ENCODE measurements around the gene MALAT1.
A peak's percentile ranks its signal among the peaks of the same experiment; 100 is the strongest.
"Not testable (repeated sequence)": the region's sequence is repeated elsewhere in the genome, so short reads cannot be mapped to it uniquely, and the experiment has no call there.

Gene MALAT1

DNA sequence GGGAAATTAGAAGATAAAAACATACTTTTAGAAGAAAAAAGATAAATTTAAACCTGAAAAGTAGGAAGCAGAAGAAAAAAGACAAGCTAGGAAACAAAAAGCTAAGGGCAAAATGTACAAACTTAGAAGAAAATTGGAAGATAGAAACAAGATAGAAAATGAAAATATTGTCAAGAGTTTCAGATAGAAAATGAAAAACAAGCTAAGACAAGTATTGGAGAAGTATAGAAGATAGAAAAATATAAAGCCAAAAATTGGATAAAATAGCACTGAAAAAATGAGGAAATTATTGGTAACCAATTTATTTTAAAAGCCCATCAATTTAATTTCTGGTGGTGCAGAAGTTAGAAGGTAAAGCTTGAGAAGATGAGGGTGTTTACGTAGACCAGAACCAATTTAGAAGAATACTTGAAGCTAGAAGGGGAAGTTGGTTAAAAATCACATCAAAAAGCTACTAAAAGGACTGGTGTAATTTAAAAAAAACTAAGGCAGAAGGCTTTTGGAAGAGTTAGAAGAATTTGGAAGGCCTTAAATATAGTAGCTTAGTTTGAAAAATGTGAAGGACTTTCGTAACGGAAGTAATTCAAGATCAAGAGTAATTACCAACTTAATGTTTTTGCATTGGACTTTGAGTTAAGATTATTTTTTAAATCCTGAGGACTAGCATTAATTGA, 1.0 kb downstream of the MALAT1 start:
- DNase-seq: no peak

DNA sequence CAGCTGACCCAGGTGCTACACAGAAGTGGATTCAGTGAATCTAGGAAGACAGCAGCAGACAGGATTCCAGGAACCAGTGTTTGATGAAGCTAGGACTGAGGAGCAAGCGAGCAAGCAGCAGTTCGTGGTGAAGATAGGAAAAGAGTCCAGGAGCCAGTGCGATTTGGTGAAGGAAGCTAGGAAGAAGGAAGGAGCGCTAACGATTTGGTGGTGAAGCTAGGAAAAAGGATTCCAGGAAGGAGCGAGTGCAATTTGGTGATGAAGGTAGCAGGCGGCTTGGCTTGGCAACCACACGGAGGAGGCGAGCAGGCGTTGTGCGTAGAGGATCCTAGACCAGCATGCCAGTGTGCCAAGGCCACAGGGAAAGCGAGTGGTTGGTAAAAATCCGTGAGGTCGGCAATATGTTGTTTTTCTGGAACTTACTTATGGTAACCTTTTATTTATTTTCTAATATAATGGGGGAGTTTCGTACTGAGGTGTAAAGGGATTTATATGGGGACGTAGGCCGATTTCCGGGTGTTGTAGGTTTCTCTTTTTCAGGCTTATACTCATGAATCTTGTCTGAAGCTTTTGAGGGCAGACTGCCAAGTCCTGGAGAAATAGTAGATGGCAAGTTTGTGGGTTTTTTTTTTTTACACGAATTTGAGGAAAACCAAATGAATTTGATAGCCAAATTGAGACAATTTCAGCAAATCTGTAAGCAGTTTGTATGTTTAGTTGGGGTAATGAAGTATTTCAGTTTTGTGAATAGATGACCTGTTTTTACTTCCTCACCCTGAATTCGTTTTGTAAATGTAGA, 1.7 kb downstream of the MALAT1 start:
- DNase-seq: peak; percentile 74

DNA sequence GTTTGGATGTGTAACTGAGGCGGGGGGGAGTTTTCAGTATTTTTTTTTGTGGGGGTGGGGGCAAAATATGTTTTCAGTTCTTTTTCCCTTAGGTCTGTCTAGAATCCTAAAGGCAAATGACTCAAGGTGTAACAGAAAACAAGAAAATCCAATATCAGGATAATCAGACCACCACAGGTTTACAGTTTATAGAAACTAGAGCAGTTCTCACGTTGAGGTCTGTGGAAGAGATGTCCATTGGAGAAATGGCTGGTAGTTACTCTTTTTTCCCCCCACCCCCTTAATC, 2.3 kb downstream of the MALAT1 start:
- DNase-seq: peak; percentile 45

DNA sequence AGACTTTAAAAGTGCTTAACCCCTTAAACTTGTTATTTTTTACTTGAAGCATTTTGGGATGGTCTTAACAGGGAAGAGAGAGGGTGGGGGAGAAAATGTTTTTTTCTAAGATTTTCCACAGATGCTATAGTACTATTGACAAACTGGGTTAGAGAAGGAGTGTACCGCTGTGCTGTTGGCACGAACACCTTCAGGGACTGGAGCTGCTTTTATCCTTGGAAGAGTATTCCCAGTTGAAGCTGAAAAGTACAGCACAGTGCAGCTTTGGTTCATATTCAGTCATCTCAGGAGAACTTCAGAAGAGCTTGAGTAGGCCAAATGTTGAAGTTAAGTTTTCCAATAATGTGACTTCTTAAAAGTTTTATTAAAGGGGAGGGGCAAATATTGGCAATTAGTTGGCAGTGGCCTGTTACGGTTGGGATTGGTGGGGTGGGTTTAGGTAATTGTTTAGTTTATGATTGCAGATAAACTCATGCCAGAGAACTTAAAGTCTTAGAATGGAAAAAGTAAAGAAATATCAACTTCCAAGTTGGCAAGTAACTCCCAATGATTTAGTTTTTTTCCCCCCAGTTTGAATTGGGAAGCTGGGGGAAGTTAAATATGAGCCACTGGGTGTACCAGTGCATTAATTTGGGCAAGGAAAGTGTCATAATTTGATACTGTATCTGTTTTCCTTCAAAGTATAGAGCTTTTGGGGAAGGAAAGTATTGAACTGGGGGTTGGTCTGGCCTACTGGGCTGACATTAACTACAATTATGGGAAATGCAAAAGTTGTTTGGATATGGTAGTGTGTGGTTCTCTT, 2.8 kb downstream of the MALAT1 start:
- peak; percentile 45 for DNase-seq

DNA sequence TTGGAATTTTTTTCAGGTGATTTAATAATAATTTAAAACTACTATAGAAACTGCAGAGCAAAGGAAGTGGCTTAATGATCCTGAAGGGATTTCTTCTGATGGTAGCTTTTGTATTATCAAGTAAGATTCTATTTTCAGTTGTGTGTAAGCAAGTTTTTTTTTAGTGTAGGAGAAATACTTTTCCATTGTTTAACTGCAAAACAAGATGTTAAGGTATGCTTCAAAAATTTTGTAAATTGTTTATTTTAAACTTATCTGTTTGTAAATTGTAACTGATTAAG, 3.4 kb downstream of the MALAT1 start:
- DNase-seq: no peak

DNA sequence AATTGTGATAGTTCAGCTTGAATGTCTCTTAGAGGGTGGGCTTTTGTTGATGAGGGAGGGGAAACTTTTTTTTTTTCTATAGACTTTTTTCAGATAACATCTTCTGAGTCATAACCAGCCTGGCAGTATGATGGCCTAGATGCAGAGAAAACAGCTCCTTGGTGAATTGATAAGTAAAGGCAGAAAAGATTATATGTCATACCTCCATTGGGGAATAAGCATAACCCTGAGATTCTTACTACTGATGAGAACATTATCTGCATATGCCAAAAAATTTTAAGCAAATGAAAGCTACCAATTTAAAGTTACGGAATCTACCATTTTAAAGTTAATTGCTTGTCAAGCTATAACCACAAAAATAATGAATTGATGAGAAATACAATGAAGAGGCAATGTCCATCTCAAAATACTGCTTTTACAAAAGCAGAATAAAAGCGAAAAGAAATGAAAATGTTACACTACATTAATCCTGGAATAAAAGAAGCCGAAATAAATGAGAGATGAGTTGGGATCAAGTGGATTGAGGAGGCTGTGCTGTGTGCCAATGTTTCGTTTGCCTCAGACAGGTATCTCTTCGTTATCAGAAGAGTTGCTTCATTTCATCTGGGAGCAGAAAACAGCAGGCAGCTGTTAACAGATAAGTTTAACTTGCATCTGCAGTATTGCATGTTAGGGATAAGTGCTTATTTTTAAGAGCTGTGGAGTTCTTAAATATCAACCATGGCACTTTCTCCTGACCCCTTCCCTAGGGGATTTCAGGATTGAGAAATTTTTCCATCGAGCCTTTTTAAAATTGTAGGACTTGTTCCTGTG, 3.9 kb downstream of the MALAT1 start:
- DNase-seq: peak; percentile 44

DNA sequence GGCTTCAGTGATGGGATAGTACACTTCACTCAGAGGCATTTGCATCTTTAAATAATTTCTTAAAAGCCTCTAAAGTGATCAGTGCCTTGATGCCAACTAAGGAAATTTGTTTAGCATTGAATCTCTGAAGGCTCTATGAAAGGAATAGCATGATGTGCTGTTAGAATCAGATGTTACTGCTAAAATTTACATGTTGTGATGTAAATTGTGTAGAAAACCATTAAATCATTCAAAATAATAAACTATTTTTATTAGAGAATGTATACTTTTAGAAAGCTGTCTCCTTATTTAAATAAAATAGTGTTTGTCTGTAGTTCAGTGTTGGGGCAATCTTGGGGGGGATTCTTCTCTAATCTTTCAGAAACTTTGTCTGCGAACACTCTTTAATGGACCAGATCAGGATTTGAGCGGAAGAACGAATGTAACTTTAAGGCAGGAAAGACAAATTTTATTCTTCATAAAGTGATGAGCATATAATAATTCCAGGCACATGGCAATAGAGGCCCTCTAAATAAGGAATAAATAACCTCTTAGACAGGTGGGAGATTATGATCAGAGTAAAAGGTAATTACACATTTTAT, 4.6 kb downstream of the MALAT1 start:
- no peak for DNase-seq

DNA sequence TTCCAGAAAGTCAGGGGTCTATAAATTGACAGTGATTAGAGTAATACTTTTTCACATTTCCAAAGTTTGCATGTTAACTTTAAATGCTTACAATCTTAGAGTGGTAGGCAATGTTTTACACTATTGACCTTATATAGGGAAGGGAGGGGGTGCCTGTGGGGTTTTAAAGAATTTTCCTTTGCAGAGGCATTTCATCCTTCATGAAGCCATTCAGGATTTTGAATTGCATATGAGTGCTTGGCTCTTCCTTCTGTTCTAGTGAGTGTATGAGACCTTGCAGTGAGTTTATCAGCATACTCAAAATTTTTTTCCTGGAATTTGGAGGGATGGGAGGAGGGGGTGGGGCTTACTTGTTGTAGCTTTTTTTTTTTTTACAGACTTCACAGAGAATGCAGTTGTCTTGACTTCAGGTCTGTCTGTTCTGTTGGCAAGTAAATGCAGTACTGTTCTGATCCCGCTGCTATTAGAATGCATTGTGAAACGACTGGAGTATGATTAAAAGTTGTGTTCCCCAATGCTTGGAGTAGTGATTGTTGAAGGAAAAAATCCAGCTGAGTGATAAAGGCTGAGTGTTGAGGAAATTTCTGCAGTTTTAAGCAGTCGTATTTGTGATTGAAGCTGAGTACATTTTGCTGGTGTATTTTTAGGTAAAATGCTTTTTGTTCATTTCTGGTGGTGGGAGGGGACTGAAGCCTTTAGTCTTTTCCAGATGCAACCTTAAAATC, 5.3 kb downstream of the MALAT1 start:
- peak; percentile 41 for DNase-seq

DNA sequence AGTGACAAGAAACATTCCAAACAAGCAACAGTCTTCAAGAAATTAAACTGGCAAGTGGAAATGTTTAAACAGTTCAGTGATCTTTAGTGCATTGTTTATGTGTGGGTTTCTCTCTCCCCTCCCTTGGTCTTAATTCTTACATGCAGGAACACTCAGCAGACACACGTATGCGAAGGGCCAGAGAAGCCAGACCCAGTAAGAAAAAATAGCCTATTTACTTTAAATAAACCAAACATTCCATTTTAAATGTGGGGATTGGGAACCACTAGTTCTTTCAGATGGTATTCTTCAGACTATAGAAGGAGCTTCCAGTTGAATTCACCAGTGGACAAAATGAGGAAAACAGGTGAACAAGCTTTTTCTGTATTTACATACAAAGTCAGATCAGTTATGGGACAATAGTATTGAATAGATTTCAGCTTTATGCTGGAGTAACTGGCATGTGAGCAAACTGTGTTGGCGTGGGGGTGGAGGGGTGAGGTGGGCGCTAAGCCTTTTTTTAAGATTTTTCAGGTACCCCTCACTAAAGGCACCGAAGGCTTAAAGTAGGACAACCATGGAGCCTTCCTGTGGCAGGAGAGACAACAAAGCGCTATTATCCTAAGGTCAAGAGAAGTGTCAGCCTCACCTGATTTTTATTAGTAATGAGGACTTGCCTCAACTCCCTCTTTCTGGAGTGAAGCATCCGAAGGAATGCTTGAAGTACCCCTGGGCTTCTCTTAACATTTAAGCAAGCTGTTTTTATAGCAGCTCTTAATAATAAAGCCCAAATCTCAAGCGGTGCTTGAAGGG, 6.0 kb downstream of the MALAT1 start:
- DNase-seq: peak; percentile 60

DNA sequence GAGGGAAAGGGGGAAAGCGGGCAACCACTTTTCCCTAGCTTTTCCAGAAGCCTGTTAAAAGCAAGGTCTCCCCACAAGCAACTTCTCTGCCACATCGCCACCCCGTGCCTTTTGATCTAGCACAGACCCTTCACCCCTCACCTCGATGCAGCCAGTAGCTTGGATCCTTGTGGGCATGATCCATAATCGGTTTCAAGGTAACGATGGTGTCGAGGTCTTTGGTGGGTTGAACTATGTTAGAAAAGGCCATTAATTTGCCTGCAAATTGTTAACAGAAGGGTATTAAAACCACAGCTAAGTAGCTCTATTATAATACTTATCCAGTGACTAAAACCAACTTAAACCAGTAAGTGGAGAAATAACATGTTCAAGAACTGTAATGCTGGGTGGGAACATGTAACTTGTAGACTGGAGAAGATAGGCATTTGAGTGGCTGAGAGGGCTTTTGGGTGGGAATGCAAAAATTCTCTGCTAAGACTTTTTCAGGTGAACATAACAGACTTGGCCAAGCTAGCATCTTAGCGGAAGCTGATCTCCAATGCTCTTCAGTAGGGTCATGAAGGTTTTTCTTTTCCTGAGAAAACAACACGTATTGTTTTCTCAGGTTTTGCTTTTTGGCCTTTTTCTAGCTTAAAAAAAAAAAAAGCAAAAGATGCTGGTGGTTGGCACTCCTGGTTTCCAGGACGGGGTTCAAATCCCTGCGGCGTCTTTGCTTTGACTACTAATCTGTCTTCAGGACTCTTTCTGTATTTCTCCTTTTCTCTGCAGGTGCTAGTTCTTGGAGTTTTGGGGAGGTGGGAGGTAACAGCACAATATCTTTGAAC, 6.8 kb downstream of the MALAT1 start:
- peak; percentile 66 for DNase-seq

DNA sequence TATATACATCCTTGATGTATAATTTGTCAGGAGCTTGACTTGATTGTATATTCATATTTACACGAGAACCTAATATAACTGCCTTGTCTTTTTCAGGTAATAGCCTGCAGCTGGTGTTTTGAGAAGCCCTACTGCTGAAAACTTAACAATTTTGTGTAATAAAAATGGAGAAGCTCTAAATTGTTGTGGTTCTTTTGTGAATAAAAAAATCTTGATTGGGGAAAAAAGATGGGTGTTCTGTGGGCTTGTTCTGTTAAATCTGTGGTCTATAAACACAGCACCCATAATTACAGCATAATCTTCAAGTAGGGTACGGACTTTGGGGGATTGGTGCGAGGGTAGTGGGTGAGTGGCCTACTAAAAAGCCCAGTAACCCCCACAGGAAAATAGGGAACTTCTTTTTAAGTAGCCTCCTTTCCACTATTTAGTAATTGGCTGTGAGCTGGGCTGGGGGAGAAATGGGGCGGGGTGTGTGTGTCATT, 7.5 kb downstream of the MALAT1 start:
- DNase-seq: no peak

DNA sequence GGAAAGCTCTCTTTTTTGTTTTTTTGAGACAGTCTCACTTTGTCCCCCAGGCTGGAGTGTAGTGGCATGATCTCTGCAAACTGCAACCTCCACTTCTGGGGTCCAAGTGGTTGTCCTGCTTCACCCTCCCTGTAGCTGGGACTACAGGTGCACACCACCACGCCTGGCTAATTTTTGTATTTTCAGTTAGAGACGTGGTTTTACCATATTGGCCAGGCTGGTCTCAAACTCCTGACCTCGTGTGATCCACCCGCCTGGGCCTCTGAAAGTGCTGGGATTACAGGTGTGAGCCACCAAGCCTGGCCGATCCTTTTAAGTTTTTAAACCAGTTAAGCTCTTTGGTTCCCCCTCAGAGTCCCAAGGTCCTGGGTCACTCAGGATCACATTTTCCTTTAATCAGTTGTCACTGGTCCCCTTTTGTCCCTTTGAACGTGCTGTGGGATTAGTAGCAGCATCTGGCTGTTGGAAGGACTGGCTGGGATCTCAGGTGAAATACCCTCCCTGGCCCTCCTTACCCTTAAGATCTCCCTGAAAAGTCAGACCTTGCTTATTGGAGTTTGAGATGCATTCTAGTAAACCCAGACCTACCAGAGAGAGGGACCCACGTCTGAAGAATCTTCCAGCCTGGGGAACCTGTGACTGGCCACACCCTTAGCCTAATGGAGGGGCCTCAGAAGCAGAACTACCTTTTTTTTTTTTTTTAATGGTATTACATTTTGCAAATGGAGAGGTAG, 8.1 kb downstream of the MALAT1 start:
- peak; percentile 92 for DNase-seq

DNA sequence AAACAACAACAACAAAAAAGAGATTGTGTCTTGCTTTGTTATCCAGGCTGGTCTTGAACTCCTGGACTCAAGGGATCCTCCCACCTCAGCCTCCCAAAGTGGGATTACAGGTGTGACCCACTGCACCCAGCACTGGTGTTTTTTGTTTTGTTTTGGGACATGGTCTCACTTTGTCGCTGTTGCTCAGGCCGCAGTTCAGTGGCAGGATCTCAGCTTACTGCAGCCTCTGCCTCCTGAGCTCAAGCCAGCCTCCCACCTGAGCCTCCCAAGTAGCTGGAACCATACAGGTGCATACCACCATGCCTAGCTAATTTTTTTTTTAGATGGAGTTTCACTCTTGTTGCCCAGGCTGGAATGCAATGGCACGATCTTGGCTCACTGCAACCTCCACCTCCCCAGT, 13.5 kb downstream of the MALAT1 start:
- not testable (repeated sequence) for DNase-seq

DNA sequence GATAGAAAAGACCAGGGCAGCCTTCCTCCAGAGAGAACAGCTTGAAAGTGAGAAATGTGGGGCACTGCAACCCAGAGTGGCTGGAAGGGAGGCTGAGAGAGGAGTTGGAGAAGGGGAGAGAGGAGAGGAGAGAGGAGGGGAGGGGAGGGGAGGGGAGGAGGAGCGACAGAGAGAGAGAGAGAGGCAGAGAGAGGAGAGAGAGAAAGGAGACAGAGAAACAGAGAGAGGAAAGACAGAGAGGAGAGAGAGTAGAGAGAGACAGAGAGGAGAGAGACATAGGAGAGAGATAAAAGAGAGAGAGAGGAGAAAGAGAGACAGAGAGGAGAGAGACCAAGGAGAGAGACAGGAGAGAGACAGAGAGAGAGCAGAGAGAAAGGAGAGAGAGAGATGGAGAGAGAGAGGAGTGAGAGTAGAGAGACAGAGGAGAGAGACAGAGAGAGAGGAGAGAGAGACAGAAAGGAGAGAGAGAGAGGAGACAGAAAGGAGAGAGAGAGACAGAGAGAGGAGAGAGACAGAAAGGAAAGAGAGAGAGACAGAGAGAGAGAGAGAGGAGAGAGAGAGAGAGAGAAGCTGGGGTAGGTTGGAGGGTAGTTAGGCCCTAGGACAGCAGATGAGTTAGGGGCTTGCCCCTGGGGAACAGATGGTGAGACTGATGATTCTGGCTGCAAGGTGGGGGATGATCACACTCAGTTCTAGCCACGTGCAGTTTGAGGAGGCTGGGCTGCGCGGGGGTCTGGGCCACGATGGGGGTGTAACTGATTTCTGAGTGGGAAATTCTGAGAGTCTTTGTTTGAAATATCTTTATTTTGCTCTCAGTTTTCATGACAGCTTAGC, 17.5 kb downstream of the MALAT1 start:
- peak; percentile 86 for DNase-seq

DNA sequence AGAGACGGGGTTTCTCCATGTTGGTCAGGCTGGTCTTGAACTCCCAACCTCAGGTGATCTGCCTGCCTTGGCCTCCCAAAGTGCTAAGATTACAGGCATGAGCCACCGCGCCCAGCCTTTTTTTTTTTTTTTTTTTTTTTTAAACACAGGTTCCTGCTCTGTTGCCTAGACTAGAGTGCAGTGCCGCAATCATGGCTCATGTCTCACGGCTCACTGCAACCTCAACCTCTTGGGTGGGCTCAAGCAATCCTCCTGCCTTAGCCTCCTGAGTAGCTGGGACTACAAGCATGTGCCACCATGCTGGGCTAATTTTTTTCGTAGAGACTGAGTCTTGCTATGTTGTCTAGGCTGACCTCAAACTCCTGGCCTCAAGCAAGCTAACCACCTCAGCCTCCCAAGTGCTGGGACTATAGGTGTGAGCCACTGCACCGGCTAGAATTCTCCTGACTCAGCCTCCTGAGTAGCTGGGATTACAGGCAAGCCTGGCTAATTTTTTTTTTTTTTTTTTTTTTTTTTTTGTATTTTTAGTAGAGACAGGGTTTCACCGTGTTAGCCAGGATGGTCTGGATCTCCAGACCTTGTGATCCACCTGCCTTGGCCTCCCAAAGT, 20.2 kb downstream of the MALAT1 start:
- not testable (repeated sequence) for DNase-seq

DNA sequence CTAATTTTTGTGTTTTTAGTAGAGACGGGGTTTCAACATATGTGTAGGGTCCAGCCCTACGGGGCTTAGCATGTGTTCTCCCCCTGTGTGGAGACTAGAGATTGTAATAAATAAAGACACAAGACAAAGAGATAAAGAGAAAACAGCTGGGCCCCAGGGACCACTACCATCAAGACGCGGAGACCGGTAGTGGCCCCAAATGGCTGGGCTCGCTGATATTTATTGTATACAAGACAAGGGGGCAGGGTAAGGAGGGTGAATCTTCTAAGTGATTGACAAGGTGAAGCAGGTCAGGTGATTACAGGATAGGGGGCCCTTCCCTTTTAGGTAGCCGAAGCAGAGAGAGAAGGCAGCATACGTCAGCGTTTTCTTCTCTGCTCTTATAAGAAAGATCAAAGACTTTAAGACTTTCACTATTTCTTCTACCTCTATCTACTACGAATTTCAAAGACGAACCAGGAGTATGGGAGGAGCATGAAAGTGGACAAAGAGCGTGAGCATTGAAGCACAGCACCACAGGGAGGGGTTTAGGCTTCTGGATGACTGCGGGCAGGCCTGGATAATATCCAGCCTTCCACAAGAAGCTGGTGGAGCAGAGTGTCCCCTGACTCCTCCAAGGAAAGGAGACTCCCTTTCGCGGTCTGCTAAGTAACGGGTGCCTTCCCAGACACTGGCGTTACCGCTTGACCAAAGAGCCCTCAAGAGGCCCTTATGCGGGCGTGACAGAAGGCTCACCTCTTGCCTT, 23.1 kb downstream of the MALAT1 start:
- DNase-seq: not testable (repeated sequence)

Measured in NCI-H82 (cell line).